Right atrium auricular region (tissue), 2 donors: ENCODE data around the gene GJE1. TPM values are rescaled to one million over a fixed set of nuclear protein-coding genes. Genes with fewer than 3 reads are reported as not detected.
A peak's percentile ranks its signal among the peaks of the same experiment; 100 is the strongest.

Source experiments
- DNase-seq: peaks from one replicate; pipeline ENCODE4 v3.0.0-alpha.2; 2019; ENCODE audit warnings: low spot score
- H3K27ac ChIP-seq, 2 donors: fragments of 200-600 bp; sonication (generic); 1 replicate in 1 of 2; 2 replicates in 1 of 2; pipeline ENCODE4 v1.5.1; 2016 to 2019
- H3K27me3 ChIP-seq, 2 donors: fragments of 200-600 bp; sonication (generic); one replicate each; pipeline versions ENCODE4 v1.5.1 to v1.6.0; 2017 to 2019
- H3K36me3 ChIP-seq: fragments of 200-600 bp; sonication (generic); one replicate; pipeline ENCODE4 v1.5.1; 2016
- H3K4me1 ChIP-seq, 2 donors: fragments of 200-600 bp; sonication (generic); one replicate each; pipeline versions ENCODE4 v1.5.1 to v1.6.0; 2017 to 2019
- H3K4me3 ChIP-seq, 2 donors: fragments of 200-600 bp; sonication (generic); 1 replicate in 1 of 2; 2 replicates in 1 of 2; pipeline ENCODE4 v1.5.1; 2017 to 2019; ENCODE audit warnings: mild to moderate bottlenecking in 1 of 2, moderate library complexity in 1 of 2
- H3K9me3 ChIP-seq, 2 donors: fragments of 200-600 bp; sonication (generic); one replicate each; pipeline ENCODE4 v1.5.1; 2019
- CTCF ChIP-seq, 2 donors: fragments of 200-600 bp; sonication (generic); IDR thresholded peaks; one replicate each; pipeline ENCODE4 v1.5.1; 2019; ENCODE audit warnings: antibody characterized with exemption in 2 of 2
- total RNA-seq, 2 donors: library from RNA; depleted of rRNA; stranded (reverse); fragments of >200 nt; gene quantifications; one replicate each; pipeline ENCODE4 v1.1.0, GENCODE V29; 2016

The GJE1 gene
- total RNA-seq, 2 donors from 2014 or later: not detected

- H3K9me3 ChIP-seq: no peaks in the 10 kb centered on the region
These were observed 14.3 kb downstream of the GJE1 start, which contains the start of the genes NMBR and VTA1 for GRCh38 chr6:142146828-142147662. TSS of gene NMBR (minus strand) at chr6:142147122. CDS start at chr6:142088658, 58,464 bp downstream. TSS of gene VTA1 (plus strand) at chr6:142147263. CDS start at chr6:142147288, 25 bp downstream.

GRCh38 chr6:142152746-142153145 lies 20.0 kb downstream of the GJE1 start:
- Histone ChIP-seq H3K36me3 (no peaks in the 10 kb centered on the region), H3K27ac (no peak overlapping the region), H3K27me3 (no peaks in the 10 kb centered on the region), H3K4me3 (no peak overlapping the region), H3K9me3 (no peaks in the 10 kb centered on the region), H3K4me1 (peaks cover 0 to 23% of the 10 kb centered on the region in 2 donors)
- no peak for DNase-seq
- TF ChIP-seq CTCF (IDR thresholded peaks at IDR 0.05): no peak

More at GRCh38 chr6:142146828-142147662, 14.3 kb downstream of the GJE1 start, which contains the start of the genes NMBR and VTA1:
- H3K36me3 ChIP-seq: no peaks in the 10 kb centered on the region
- H3K27me3 ChIP-seq: no peaks in the 10 kb centered on the region
- peak; percentile 97 for DNase-seq
- TF ChIP-seq CTCF (IDR thresholded peaks at IDR 0.05): peak; percentile 77 to 97
- H3K4me3 ChIP-seq: peak within 1 kb of the TSS; percentile 76 to 78
- peaks cover 0 to 15% of the 10 kb centered on the region in 2 donors for H3K4me1 ChIP-seq
- peak within 1 kb of the TSS; percentile 59 to 62 for H3K27ac ChIP-seq

GRCh38 chr6:142153196-142153595 lies 20.5 kb downstream of the GJE1 start:
- no peak for TF ChIP-seq CTCF (IDR thresholded peaks at IDR 0.05)
- H3K4me1 ChIP-seq: peaks cover 0 to 18% of the 10 kb centered on the region in 2 donors
- DNase-seq: no peak
- H3K36me3 ChIP-seq: no peaks in the 10 kb centered on the region
- no peak overlapping the region for H3K4me3 ChIP-seq
- H3K9me3 ChIP-seq: no peaks in the 10 kb centered on the region
- H3K27me3 ChIP-seq: no peaks in the 10 kb centered on the region
- no peak overlapping the region for H3K27ac ChIP-seq

- Histone ChIP-seq H3K4me3 (no peak overlapping the region), H3K36me3 (no peaks in the 10 kb centered on the region), H3K27ac (no peak overlapping the region), H3K27me3 (no peaks in the 10 kb centered on the region), H3K9me3 (no peaks in the 10 kb centered on the region), H3K4me1 (peaks cover 0 to 10% of the 10 kb centered on the region in 2 donors)
- TF ChIP-seq CTCF (IDR thresholded peaks at IDR 0.05): no peak
- no peak for DNase-seq
These were observed 21.6 kb downstream of the GJE1 start for GRCh38 chr6:142154336-142154735.

GRCh38 chr6:142155091-142155490 lies 22.4 kb downstream of the GJE1 start:
- H3K4me3 ChIP-seq: no peak overlapping the region
- H3K27ac ChIP-seq: no peak overlapping the region
- H3K27me3 ChIP-seq: no peaks in the 10 kb centered on the region
- no peaks in the 10 kb centered on the region for H3K36me3 ChIP-seq
- H3K9me3 ChIP-seq: no peaks in the 10 kb centered on the region
- no peak for DNase-seq
- no peak for TF ChIP-seq CTCF (IDR thresholded peaks at IDR 0.05)
- peaks cover 0 to 10% of the 10 kb centered on the region in 2 donors for H3K4me1 ChIP-seq
